ENCODE data around the gene MTM1. TPM values are rescaled to one million over a fixed set of nuclear protein-coding genes. Genes with fewer than 3 reads are reported as not detected.

Gene MTM1
- total and polyA plus RNA-seq, 8 donors = 1.1 to 10.2 (median 4.2) TPM

GRCh38 chrX:150575419-150575814 is 7.0 kb downstream of the MTM1 start:
- 56 to 88% methylated on average over 5 of the region's 5 CpGs for whole genome bisulfite sequencing, 2 donors
- no peaks in the 10 kb centered on the region for H3K36me3 ChIP-seq
- FAIRE-seq = no peak

GRCh38 chrX:150577174-150577573 is 8.8 kb downstream of the MTM1 start:
- H3K4me3 ChIP-seq = no peak overlapping the region
- DNase-seq (no peak), ATAC-seq (peak in 1 of 4 donors; percentile 57), FAIRE-seq (peak; percentile 90)
- H3K4me1 ChIP-seq = no peaks in the 10 kb centered on the region
- H3K9me3 ChIP-seq = no peaks in the 10 kb centered on the region
- H3K36me3 ChIP-seq = no peaks in the 10 kb centered on the region
- H3K27me3 ChIP-seq = peaks cover 0 to under 1% (median 0%) of the 10 kb centered on the region in 4 donors
- no peak for TF ChIP-seq CTCF (IDR thresholded peaks at IDR 0.05)
- intact Hi-C loops (cut with DNase I) = no loop called here
- 27 to 37% methylated on average over 1 of the region's 1 CpG for WGBS, 2 donors
- no peak overlapping the region for H3K27ac ChIP-seq

More at GRCh38 chrX:150575419-150575814, 7.0 kb downstream of the MTM1 start:
- no peak for TF ChIP-seq CTCF (IDR thresholded peaks at IDR 0.05)
- no peaks in the 10 kb centered on the region for H3K27me3 ChIP-seq
- ATAC-seq (peak in 1 of 4 donors; percentile 27), DNase-seq (no peak)
- H3K4me3 ChIP-seq = no peak overlapping the region
- H3K27ac ChIP-seq = no peak overlapping the region
- intact Hi-C loops (cut with DNase I) = no loop called here
- no peaks in the 10 kb centered on the region for H3K9me3 ChIP-seq
- H3K4me1 ChIP-seq = peaks cover 0 to under 1% (median 0%) of the 10 kb centered on the region in 3 donors

GRCh38 chrX:150581093-150581775 is 12.8 kb downstream of the MTM1 start:
- FAIRE-seq (no peak), ATAC-seq (no peak), DNase-seq (no peak)
- no peak for TF ChIP-seq CTCF (IDR thresholded peaks at IDR 0.05)
- Histone ChIP-seq H3K27me3 (peaks cover 0 to 6% (median 0%) of the 10 kb centered on the region in 4 donors), H3K4me1 (no peaks in the 10 kb centered on the region), H3K36me3 (no peaks in the 10 kb centered on the region), H3K27ac (peak overlapping the region in 1 of 4 donors; percentile 8), H3K9me3 (no peaks in the 10 kb centered on the region), H3K4me3 (no peak overlapping the region)
- intact Hi-C loops (cut with DNase I) = no loop called here
- 57 to 78% methylated on average over 4 of the region's 4 CpGs for WGBS, 2 donors

- H3K9me3 ChIP-seq = no peaks in the 10 kb centered on the region
- no peaks in the 10 kb centered on the region for H3K36me3 ChIP-seq
- peak in 1 of 4 donors; percentile 35 for ATAC-seq
- H3K27ac ChIP-seq = no peak overlapping the region
- peaks cover 0 to 6% (median 0%) of the 10 kb centered on the region in 4 donors for H3K27me3 ChIP-seq
- no peak for FAIRE-seq
- TF ChIP-seq CTCF (IDR thresholded peaks at IDR 0.05) = no peak
- no peaks in the 10 kb centered on the region for H3K4me1 ChIP-seq
- no peak overlapping the region for H3K4me3 ChIP-seq
- intact Hi-C loops (cut with DNase I) = no loop called here
- DNase-seq = no peak
Measured at GRCh38 chrX:150582338-150582948, 14.0 kb downstream of the MTM1 start.
